GM12864 (cell line): ENCODE results near the gene TMSB4X.
A peak's percentile ranks its signal among the peaks of the same experiment; 100 is the strongest.

Experiments
- DNase-seq: peaks from one replicate; pipeline ENCODE4 v3.0.0-alpha.2; 2011; ENCODE audit warnings: low read depth
- H3K4me3 ChIP-seq: 2 replicates; pipeline ENCODE4 v1.5.1; 2011; ENCODE audit warnings: mild to moderate bottlenecking, low read depth, low read length, control low read depth
- CTCF ChIP-seq: IDR thresholded peaks from 2 replicates; pipeline ENCODE4 v1.5.1; 2011; ENCODE audit warnings: low read depth, mild to moderate bottlenecking, moderate library complexity, low read length, control low read depth, inconsistent platforms; ENCODE audit errors: missing control alignments

TMSB4X gene

GRCh38 chrX:12949927-12950656 is 24.8 kb upstream of the TMSB4X start:
- TF ChIP-seq CTCF: no peak
- H3K4me3 ChIP-seq: peak overlapping the region; percentile 48
- DNase-seq: peak; percentile 90

GRCh38 chrX:12950851-12951594 is 23.9 kb upstream of the TMSB4X start:
- TF ChIP-seq CTCF: peak; percentile 84
- peak overlapping the region; percentile 48 for H3K4me3 ChIP-seq
- DNase-seq: no peak

DNA sequence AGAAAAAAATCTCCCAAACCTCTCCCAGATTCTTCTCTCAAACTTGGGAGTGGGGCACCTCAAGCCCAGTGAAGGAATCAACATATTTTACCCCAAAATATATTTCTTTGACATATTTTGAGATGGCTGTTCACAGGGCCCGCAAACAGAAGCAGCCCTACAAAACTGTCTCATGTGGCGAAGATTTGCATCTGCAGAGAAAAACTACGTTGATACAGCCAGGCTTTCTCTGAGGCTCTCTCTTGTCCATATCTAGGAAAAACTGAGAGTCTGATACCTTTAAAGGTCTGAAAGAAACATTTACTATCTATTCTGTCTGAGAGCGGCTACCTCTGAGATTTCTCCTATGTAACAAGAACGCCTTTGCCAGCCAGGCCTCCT is 23.3 kb upstream of the TMSB4X start:
- no peak for DNase-seq
- TF ChIP-seq CTCF: no peak
- H3K4me3 ChIP-seq: peak overlapping the region; percentile 48; the same call in 1 of the 2 replicates

DNA sequence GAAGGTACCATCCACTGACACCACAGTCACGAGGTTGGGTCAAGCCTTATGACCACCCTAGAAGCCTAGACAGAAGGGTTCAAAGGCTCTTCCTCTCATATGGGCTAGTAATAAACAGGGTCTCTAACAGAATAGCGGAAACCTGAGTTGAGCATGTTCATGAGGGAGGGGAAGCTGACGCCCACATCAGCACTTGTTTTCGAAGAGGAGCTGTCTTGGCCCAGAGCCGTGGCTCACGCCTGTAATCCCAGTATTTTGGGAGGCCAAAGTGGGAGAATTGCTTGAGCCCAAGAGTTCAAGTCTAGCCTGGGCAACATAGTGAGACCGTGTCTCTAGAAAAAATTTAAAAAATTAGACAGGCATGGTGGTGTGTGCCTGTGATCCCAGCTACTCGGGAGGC is 21.5 kb upstream of the TMSB4X start:
- H3K4me3 ChIP-seq: no peak overlapping the region
- no peak for DNase-seq
- TF ChIP-seq CTCF: no peak

DNA sequence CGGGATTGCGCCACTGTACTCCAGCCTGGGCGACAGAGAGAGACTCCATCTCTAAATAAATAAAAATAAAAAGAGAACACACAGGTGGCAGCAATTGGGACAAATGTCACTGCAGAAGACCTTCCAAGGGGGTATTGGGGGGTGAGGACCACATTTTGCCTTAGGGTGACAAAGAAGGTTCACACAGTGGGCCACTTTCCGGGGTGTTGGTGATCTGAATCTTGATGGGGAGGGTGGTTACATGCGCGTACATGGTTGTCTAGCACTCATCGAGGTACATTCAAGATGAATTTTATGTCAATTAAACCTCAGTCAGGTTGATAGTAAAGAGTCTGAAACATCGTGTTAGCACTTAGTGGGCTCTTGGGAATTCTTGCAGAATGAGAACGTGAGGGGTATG is 20.5 kb upstream of the TMSB4X start:
- TF ChIP-seq CTCF: no peak
- peak overlapping the region; percentile 21; the same call in 1 of the 2 replicates for H3K4me3 ChIP-seq
- DNase-seq: no peak

DNA sequence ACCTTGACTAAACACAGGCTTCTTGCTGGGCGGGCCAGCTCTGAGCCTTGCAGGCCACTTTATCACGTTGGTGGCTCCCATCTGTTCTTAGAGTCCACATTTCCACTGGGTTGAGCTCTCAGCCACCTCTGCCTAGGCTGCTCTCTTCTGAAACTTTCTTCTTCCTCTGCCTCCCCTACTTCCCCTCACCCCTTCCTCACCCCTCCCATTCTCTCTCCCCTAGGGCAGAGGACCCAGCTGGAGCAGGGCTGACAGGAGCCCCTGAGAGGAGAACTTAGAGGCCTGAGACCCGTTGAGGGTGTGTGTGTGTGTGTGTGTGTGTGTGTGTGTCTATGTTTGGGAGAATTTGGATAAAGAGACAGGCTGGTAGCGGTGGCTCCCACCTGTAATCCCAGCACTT is 19.9 kb upstream of the TMSB4X start:
- TF ChIP-seq CTCF: no peak
- peak overlapping the region; percentile 21; the same call in 1 of the 2 replicates for H3K4me3 ChIP-seq
- no peak for DNase-seq
